OCI-LY7 (cell line): ENCODE measurements around the gene MOGAT3. TPM values are rescaled to one million over a fixed set of nuclear protein-coding genes. Genes with fewer than 3 reads are reported as not detected.

Experiments
- BruUV-seq: library from RNA; stranded (reverse); fragments of 400-500 nt; replicated peaks from 2 replicates; lab custom pipeline; 2021; lab: Mats Ljungman, UMichigan
- CTCF ChIA-PET: fragments of 300-600 bp; sonication (Branson Sonifier 250); formaldehyde crosslinking; loops from one replicate; lab custom pipeline; 2022; ENCODE audit warnings: antibody characterized with exemption; ENCODE audit not compliant: unreplicated experiment; lab: Charles Lee
- POLR2A ChIA-PET: fragments of 300-600 bp; sonication (Branson Sonifier 250); formaldehyde crosslinking; loops from one replicate; lab custom pipeline; 2022; ENCODE audit warnings: antibody characterized with exemption; lab: Charles Lee
- DNase-seq: peaks from one replicate; pipeline ENCODE4 v3.0.0-alpha.2; 2015; ENCODE audit warnings: low spot score
- H2AFZ ChIP-seq: fragments of 200-600 bp; sonication (generic), shearing (Covaris generic); 2 replicates; pipeline ENCODE4 v1.6.1; 2014; ENCODE audit warnings: mild to moderate bottlenecking, antibody characterized with exemption, low read length, moderate library complexity
- H3K27ac ChIP-seq: fragments of 200-600 bp; sonication (generic); 2 replicates; pipeline ENCODE4 v1.5.1; 2014; ENCODE audit warnings: mixed run types, low read depth, mild to moderate bottlenecking, moderate library complexity, low read length, inconsistent platforms; ENCODE audit not compliant: poor library complexity, severe bottlenecking
- H3K36me3 ChIP-seq: fragments of 200-600 bp; sonication (generic); 2 replicates; pipeline ENCODE4 v1.6.1; 2014; ENCODE audit warnings: mild to moderate bottlenecking, antibody characterized with exemption, low read length, moderate library complexity, mixed read lengths; ENCODE audit not compliant: insufficient read depth
- H3K4me1 ChIP-seq: fragments of 200-600 bp; sonication (generic); 2 replicates; pipeline ENCODE4 v1.5.1; 2014; ENCODE audit warnings: mild to moderate bottlenecking, low read length; ENCODE audit not compliant: insufficient read depth, poor library complexity, severe bottlenecking
- H3K4me2 ChIP-seq: fragments of 200-600 bp; sonication (generic); 2 replicates; pipeline ENCODE4 v1.6.1; 2014; ENCODE audit warnings: mild to moderate bottlenecking, low read length
- H3K4me3 ChIP-seq: fragments of 200-600 bp; sonication (generic); 2 replicates; pipeline ENCODE4 v1.5.1; 2014; ENCODE audit warnings: mild to moderate bottlenecking, low read depth, low read length; ENCODE audit not compliant: poor library complexity, severe bottlenecking
- H3K79me2 ChIP-seq: fragments of 200-600 bp; sonication (generic); 2 replicates; pipeline ENCODE4 v1.6.1; 2016; ENCODE audit warnings: low read depth, mild to moderate bottlenecking, low read length, moderate library complexity, mixed read lengths; ENCODE audit not compliant: insufficient read depth
- H3K9me2 ChIP-seq: fragments of 200-600 bp; sonication (generic); 2 replicates; pipeline ENCODE4 v1.6.1; 2016; ENCODE audit warnings: mild to moderate bottlenecking, low read length, mixed read lengths; ENCODE audit not compliant: insufficient read depth
- H3K9me3 ChIP-seq: fragments of 200-600 bp; sonication (generic); 2 replicates; pipeline ENCODE4 v1.6.1; 2014; ENCODE audit warnings: mild to moderate bottlenecking, mixed run types, low read length, mixed read lengths
- H4K20me1 ChIP-seq: fragments of 200-600 bp; sonication (generic); 2 replicates; pipeline ENCODE4 v1.6.1; 2014; ENCODE audit warnings: mild to moderate bottlenecking, antibody characterized with exemption, low read length, moderate library complexity, mixed read lengths; ENCODE audit not compliant: insufficient read depth
- EZH2phosphoT487 ChIP-seq: fragments of 200-600 bp; sonication (generic); IDR thresholded peaks from 2 replicates; pipeline ENCODE4 v1.6.1; 2018; ENCODE audit warnings: low read depth, borderline replicate concordance, mild to moderate bottlenecking, mixed run types, antibody characterized with exemption, low read length, moderate library complexity, mixed read lengths
- intact Hi-C: fragments of 100-400 bp; cut with micrococcal nuclease; formaldehyde crosslinking; loops from one replicate; pipeline ENCODE4 v1.10.0; 2022; ENCODE audit not compliant: unreplicated experiment
- total RNA-seq, 2 experiments: library from RNA; depleted of rRNA in 1 of 2; stranded (reverse); fragments of >200 nt in 1 of 2; shearing (Covaris generic) in 1 of 2; gene quantifications; 2 replicates each; pipeline ENCODE4 v1.2.3, GENCODE V29; 2014 to 2022
- TF ChIP-seq, protein P1 (sequence below): fragments of 200-600 bp; sonication (generic); conservative IDR thresholded peaks from 2 replicates; pipeline ENCODE4 v1.5.1; 2014; ENCODE audit warnings: mild to moderate bottlenecking, antibody characterized with exemption, low read length, moderate library complexity, mixed read lengths

MOGAT3 gene
- total RNA-seq, 2 experiments from 2014 or later, result not detected

- no peak overlapping the region for H3K27ac ChIP-seq
- DNase-seq, result no peak
- intact Hi-C loops, result no loop called here
- H3K4me3 ChIP-seq, result no peak overlapping the region
- no peak for TF ChIP-seq EZH2phosphoT487
- TF ChIP-seq, protein P1, sequence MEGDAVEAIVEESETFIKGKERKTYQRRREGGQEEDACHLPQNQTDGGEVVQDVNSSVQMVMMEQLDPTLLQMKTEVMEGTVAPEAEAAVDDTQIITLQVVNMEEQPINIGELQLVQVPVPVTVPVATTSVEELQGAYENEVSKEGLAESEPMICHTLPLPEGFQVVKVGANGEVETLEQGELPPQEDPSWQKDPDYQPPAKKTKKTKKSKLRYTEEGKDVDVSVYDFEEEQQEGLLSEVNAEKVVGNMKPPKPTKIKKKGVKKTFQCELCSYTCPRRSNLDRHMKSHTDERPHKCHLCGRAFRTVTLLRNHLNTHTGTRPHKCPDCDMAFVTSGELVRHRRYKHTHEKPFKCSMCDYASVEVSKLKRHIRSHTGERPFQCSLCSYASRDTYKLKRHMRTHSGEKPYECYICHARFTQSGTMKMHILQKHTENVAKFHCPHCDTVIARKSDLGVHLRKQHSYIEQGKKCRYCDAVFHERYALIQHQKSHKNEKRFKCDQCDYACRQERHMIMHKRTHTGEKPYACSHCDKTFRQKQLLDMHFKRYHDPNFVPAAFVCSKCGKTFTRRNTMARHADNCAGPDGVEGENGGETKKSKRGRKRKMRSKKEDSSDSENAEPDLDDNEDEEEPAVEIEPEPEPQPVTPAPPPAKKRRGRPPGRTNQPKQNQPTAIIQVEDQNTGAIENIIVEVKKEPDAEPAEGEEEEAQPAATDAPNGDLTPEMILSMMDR, result no peak
- BruUV-seq, result no TSS peak
- H3K9me3 ChIP-seq, result no peaks in the 10 kb centered on the region
- ChIA-PET CTCF (no interaction called here), POLR2A (no interaction called here)
- H3K4me1 ChIP-seq, result peaks cover 13% of the 10 kb centered on the region
- H3K36me3 ChIP-seq, result no peaks in the 10 kb centered on the region
- peak overlapping the region; percentile 68 for H3K4me2 ChIP-seq
- no peaks in the 10 kb centered on the region for H3K79me2 ChIP-seq
- H2AFZ ChIP-seq, result no peak overlapping the region
- H4K20me1 ChIP-seq, result no peaks in the 10 kb centered on the region
- H3K9me2 ChIP-seq, result no peaks in the 10 kb centered on the region
Observed at GRCh38 chr7:101161692-101162471, 39.0 kb downstream of the MOGAT3 start.

DNA sequence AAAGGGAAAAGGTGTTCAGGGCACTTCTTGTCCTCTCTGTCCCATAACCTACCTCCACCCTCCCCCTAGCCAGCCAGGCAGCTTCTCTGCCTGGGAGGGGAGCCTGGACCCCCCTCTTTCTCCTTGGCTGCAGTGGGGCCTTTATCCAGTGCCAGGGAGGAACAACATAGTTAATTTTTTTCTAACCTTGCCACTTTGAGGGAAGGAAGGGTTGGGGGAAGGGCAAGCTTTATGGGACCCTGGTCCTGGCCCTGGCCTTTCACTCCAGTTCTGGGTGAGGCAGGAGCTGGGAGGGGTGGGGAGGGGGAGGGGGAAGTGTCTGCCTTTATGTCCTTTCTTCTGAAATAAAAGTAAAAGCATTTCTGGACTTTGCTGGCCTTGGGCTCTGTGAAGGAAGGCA, 39.9 kb downstream of the MOGAT3 start:
- CTCF ChIA-PET, result no interaction called here
- Histone ChIP-seq H3K4me1 (peaks cover 14% of the 10 kb centered on the region), H3K36me3 (no peaks in the 10 kb centered on the region), H3K4me3 (no peak overlapping the region), H3K9me2 (no peaks in the 10 kb centered on the region), H2AFZ (no peak overlapping the region), H3K9me3 (no peaks in the 10 kb centered on the region), H3K4me2 (no peak overlapping the region), H3K79me2 (no peaks in the 10 kb centered on the region), H3K27ac (no peak overlapping the region), H4K20me1 (no peaks in the 10 kb centered on the region)
- intact Hi-C loops, result no loop called here
- TF ChIP-seq, protein P1, result no peak
- no peak for TF ChIP-seq EZH2phosphoT487
- POLR2A ChIA-PET, result no interaction called here
- BruUV-seq, result no TSS peak
- no peak for DNase-seq
